ENCODE results near the gene EVI2A.
"Not testable (repeated sequence)": the region's sequence is repeated elsewhere in the genome, so short reads cannot be mapped to it uniquely, and the experiment has no call there.

Gene EVI2A

DNA sequence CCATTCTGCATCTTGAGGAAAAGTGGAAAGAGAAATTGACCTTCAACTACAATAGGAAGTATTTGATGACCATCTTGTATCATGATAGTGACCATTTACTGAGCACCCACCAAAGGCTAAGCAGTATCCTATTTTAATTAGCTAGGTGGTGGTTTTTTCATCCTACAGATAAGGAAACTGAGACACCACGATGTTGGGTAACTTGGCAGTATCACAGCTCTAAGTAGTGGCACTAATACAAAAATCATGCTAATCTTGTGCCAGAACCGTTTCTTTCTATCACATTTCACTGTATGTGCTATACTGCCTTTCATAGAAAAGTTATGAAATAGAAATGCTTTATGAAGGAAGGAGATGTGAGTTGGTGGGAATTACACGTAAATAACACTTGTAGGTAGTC, 9.9 kb downstream of the EVI2A start:
- no peak for DNase-seq

DNA sequence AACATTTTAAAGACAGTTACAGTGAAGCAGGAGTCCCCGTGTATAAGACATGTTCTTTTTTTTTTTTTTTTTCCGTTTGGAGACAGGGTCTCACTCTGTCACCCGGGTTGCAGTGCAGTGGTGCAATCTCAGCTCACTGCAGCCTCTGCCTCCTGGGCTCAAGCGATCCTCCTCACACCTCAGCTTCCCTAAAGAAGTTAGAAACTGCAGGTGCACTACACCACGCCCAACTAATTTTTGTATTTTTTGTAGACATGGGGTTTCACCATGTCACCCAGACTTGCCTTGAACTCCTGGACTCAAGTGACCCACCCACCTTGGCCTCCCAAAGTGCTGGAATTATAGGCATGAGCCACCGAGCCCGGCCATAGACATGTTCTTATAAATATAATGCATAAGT, 10.5 kb downstream of the EVI2A start:
- no peak for DNase-seq

DNA sequence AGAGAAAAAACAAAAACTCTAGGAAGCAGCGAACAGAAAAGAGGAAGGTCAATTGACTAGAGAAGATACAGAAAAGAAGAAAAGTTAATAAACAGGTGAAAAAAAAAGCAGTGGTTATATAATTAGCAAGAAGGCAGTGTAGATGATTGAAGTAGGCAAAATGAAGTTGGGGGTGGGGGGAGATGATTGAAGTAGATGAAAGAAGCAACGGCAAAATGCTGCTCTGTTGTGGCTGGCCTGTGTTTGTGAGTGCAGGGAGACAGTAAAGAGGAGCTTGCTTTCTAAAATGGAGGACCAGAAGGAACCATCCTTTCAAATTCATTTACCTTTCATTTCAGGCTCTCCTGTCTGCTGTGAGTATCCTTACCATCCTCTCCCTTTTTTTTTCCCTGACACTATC, 11.2 kb downstream of the EVI2A start:
- no peak for DNase-seq

DNA sequence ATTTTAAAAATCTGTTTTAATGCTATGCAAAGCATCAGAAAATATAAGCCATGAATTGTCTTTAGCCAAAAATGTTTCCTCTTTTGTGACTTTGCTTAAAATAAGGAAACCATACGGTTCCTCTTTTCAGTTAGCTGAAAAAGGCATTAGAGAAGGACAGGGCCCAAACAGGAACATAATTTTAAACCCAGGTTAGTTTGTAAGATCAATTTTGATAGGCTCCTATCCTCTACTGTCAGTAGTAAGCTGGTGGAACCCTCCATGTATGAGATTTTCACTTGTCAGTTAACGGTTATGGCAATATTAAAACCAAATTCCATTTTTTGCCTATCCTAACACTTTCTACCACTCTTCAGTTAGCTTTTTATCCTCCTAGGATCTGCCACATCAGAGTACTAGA, 11.9 kb downstream of the EVI2A start:
- DNase-seq = no peak

DNA sequence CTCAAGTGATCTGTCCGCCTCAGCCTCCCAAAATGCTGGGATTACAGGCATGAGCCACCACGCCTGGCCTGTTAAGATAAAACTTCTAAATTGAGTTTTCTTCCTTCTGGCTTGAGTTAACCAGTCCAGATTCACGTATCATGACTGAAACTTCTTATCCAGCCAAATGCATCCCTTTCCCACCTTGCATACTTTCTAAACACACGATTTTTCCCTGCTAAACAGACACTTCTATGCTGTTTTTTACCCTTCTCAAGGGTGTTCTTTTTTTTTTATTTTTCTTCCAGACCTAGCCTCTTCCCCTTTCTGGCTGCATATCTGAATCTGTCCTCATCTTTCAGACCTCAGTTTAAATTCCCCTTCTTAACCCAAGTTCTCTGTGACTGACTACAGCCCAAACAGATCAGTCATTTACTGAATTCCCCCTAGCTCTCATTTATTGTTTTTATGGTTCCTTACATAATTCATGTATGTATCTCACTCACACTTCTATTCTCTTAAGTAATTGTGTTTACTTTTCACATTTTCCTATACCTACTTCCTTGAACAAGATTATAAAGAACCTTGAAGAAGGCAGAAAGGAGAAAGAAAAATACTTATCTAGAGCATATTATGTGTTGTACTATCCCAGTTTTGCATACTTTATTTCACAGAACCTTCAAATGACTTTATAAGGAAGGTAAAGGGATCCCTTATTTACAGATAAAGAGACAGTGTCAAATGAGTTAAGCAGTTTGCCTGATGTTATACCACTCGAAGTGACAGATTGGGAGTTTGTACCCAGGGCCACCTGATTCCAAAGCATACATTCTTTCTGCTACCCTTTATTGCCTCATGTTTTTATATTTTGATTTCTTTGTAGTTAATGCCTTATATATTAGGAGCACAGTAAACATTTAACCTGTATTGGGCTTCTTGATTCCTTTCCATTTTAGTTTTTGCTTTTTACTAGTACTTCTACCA, 12.8 kb downstream of the EVI2A start:
- no peak for DNase-seq

DNA sequence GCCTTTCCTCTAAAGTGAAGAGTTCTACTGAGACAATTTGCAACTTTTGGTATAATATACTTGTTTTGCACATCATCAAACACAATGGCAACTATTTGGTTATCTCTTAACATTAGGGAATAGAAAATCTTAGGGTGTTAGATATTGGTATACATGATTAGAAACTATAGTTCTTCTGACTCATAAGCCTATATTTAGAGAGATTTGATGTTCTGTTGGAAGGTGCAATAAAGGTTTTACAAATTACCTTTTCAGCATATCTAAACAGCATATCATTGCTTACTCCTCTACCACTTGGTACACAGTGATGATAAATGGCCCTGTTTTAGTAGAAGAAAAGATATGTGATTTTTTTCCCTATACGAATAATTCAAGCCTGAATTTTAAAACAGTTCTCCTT, 13.8 kb downstream of the EVI2A start:
- DNase-seq = no peak

DNA sequence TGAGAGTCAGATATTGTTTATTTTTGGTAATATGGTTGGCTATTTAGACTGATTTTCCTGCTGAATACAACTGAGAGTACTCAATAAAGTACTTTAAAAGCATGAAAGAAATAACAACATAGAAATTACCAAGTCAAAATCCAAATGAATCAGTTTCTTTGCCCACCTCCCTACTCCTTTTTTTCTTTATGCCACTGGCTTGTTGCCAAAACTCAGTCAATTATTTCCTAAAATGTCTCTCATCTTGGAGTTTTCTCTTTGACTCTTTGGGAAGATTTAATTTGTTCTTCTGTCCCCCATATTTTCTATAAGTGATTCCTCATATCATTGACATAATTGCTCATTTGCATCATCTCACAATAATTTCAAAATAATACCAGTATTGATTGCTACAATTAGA, 21.8 kb downstream of the EVI2A start:
- no peak for DNase-seq

DNA sequence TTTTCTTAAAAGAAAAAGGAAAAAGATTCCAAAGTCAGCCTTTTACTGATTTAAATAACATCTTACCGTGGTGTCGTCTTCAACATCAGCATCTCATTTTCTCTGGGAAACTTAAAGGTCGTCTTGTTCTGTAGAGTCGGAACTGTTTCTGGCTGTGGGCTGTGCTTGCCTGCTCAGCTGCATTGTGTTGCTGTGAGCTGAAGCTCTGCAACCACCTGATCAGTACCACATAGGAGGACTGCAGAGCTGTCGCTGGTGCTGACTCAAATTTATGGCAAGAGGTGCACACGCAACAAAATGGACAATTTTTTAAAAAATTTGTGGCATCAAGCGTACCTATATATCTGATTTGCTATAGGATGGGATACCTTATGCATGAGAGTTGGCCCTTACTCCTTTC, 24.3 kb downstream of the EVI2A start, which contains the start of gene OMG:
OMG (minus strand) TSS at position 150 of the 400 bp plus-strand sequence. CDS start 908 bp downstream, outside the sequence.
- DNase-seq = no peak

DNA sequence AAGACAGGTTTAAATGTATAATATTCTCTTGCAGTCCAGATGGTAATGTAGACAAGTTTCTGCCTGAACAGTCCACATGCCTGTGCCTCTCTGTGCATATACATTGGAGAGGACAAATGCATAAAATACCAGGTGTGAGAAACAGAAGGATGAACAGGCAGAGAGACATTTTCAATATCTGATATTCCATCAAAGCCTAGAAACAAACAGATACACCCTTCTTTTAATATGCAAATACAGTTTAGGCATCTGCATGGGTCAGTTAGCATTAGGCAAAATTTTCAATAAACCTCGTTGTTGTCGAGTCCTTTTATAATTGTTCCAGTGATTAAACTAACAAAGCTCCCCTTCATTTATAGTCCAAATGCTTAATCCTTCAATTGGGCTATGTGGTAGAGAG, 25.3 kb downstream of the EVI2A start:
- no peak for DNase-seq

DNA sequence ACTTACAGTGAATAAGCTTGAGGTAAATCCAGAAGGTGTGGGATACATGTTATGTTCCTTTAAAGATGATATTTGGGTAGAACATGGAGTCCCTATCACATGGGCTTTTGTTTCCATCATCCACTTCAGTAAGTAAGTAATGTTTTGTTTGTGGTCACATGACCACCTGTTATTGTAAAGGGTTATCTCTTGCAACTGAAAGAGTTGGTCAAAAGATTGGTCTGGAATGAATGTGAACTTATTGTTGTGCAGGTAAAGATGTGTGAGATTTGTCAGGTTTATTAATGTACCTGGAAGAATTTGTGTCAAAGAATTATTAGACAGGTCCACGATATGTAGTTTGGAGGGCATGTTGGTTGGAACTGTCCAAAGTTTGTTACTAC, 25.9 kb downstream of the EVI2A start:
- DNase-seq = no peak

DNA sequence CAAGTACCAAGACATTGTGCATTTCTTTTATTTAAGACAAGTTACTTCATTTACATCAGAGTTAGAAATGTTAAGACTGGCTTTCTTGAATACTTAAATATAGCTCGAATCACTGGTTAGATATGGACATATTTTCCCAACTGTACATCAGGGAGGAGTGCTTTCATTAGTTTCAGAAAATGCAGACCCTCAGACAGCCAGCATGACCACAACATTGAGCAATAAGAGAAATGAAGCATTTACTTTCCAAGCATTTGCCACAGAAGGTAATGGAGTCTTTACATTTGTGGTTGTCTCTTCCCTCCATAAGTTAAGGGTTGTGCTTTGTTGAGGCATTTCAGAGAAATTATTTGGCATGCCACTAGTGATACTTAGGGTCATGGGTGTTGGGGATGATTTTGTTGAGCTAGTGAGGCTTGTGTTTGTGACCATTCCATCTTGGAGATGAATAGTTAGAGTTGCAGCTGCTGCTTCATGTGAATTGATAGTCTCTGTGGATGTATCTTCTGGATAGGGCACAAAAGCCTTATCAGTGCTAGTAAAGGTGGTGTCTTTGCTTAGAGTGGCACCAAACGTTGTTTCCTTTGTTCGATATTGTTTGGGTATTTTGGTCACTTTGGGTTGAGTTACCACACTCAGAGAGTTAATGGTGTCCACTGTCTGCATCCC, 26.5 kb downstream of the EVI2A start:
- DNase-seq = no peak

DNA sequence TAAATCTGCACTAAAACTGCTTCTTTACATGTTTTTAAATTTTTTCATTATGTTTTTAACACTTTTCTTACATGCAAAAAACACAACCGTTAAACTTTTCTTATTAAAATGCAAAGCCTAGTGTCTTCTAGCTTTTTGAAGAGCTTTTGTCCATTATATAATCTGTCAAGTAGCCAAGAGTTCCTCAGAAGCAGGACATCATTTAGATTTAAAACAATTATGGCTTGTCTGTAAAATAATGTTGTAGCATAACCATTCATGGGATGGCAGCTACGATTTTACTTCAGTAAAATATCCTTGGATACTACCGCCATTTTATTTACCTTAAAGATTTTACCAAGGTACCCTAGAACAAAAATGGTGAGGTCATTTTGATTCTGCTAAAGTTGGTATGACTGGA, 27.2 kb downstream of the EVI2A start:
- no peak for DNase-seq

DNA sequence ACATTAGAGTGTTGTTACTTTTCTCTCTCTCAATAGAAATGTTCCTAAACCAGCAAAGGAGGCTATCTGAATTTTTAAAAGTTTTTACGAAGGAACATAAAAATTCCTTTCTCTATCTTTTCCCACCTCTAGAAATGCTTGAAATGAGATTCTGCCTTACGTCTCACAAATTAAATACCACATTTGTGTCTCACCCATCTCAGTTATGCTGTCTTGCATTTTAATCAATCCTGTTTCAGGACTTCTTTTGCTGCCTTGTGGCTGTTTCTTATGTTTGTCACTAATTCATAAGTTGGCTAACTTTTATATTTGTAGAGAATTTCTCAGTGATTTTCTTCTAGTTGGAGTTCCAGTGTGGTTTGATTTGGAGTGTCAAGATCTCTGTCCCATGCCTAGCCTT, 27.8 kb downstream of the EVI2A start:
- no peak for DNase-seq

DNA sequence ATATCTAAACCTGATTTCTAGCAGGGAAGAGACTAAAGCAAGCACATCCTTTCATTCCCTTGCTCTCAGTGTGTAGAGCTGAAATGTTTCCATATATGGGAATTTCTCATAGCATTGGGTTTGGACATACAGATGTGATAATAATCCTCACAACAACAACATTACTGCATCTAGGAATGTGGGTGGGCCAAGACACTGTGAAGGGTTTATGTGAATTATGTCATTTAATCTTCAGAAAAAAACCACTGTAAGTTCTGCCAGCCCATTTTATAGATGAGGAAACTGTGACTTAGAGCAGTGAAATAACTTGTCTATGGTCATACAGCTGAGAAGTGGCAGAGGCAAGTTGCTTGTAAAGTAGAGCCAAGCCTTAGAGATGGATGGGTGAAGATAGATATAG, 29.6 kb downstream of the EVI2A start:
- DNase-seq = no peak

DNA sequence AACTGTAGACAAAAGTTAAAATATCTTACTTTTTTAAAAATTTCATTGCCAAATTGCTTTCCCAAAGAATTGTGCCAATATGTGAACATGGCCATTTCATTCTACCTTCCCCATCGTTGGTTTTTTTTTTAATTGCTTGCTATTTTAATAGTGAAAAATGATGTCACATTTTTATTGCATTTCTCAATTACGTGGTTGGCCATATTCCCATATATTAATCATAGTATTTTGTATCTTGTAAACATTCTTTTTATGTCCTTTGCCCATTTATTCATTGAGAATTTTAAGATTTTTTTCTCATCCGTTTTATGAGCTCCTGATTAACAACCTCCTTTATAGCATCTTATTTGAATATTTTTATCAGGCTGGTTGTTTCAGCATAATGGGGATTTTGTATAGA, 31.6 kb downstream of the EVI2A start:
- DNase-seq = no peak

DNA sequence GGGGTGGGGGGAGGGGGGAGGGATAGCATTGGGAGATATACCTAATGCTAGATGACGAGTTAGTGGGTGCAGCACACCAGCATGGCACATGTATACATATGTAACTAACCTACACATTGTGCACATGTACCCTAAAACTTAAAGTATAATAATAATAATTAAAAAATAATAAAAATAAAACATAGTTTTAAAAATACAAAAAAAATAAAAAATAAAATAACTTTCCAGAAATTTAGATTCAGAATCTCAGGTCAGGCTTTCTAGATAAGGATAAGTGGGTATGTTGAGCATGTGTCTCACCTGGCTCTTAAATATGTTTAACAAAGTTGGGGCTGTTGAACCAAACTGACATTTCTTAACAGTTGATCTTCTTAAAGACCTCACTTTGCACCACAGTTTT, 33.5 kb downstream of the EVI2A start:
- DNase-seq = not testable (repeated sequence)

DNA sequence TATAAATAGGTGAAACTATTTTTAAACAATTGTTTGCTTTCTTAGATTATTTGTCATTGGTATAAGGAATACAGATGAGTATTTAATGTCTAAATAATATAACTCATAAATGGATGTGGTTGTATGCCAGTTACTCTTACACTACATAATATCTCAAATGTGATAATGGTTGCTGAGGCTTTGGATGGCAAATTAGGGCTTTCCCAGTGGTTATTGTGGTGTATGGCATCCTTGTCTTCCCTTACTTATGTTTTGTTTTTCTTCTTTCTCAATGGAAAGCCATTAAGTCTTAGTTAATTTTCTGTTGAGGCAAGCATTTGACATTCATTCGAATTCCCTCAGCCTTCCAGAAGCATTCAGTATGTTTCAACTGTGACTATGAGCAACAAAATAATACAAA, 34.8 kb downstream of the EVI2A start:
- no peak for DNase-seq

DNA sequence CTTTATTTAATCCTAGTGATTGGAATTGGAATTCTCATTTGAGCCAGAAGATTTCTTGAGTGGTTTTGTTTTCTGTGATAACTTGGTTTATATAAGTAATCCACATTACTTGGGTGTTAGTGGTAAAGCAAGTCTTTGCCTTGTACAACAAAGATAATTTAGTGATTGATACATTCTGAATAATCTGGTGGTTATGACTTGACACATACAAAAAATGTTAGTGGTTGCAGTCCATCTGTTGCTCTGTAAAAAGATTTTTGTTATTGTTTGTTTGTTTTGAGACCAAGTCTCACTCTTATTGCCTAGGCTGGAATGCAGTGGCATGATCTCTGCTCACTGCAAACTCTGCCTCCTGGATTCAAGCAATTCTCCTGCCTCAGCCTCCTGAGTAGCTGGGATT, 37.6 kb downstream of the EVI2A start:
- no peak for DNase-seq

DNA sequence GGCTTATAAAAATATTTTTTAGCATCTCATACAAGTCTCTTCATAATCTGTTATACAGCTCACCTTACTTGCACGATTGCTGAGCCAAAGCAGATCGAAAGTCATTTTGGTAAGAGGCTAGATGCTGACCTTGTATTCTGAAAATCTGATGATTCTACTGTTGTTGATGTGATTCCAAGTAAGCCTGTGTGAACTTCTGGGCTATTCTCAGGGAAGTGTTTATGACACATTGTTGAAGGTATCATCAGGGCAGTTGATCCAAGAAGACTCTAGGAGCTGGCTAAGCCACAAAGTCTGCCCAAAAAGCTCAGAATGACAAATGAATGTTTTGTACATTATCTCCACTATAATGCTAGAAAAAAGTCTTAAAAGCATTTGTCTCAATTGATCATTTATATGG, 40.4 kb downstream of the EVI2A start:
- no peak for DNase-seq

DNA sequence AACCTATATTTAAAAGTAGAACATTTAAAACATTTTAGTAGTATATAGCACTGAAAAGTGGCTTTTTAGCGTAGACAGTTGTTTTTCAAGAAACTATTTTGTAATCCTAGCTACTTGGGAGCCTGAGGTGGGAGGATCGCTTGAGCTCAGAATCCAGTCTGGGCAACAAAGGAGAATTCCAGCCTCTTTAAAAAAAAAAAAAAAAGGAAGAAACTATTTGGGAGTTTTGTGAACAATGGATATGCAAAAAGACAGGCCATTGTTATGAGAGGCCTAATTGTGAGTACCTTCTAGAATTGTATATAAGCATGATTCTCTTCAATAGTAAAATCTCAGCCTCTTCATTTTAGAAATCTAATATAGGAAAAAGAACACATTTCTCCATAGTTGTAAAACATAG, 42.0 kb downstream of the EVI2A start:
- no peak for DNase-seq

DNA sequence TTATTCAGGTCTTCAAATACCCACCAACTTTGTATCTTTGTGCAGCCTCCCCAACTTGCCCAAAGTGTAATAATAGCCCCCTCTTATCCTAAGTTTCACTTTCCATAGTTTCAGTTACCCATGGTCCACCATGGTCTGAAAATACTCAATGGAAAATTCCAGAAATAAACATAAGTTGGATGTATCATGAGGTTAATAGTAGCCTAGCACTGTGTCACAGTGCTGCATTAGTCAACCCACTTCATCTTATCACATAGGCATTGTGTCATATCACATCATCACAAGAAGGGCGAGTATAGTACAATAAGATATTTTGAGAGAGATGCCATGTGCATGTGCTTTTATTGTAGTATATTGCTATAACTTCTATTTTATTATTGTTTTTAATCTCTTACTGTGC, 46.3 kb downstream of the EVI2A start:
- DNase-seq = no peak

DNA sequence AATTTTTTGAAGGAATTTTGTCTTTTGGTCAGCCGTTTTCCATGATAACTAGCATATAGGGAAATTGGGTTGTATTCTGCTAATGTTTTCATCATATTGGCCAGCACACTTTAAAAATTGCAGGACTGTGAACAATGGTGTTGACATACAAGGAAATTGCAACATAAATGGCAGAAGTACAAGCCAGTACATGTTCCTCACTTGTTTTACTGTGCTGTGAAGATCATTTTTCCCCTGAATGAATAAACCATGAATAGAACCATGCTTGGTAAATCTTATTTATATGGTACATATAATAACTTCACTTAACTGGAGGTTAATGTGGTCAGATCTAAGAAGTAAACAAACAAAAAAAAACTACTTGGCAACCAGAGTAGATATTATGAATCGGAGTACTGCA, 47.2 kb downstream of the EVI2A start:
- no peak for DNase-seq

DNA sequence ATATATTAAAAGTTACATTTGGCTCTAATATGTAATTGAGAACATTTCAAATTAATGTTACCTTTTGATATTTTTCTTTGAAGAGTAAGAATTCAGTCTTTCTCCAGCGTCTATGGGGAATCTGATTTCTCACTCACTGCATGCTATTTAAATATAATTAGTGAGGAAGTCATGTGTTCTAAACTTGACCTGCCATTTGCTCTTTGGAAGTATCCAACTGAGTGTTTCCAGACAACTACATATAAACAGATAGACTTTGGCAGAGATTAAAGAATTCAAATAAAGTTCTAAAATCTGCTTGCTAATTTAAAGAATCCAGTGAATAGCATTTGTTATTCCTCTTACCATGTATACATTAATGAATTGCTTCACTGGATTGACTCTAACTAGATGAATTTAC, 47.9 kb downstream of the EVI2A start:
- no peak for DNase-seq

DNA sequence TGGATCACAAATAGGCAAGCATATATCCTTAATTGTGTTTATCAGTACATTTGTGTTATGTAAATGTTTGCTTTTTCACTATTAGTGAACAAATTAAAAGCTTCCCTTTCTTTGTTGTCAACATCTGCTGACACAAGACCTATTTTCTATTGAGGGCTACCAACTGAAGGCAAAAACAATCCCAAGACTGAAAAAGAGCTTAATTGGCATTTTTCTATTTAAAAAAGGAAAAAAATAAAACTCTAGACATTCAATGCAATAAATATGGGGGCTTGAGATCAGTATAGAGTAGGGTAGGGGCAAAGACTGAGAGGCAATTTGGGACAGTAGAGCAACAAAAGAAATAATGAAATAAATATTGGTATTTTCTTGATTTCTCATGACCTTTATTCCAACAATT, 48.6 kb downstream of the EVI2A start:
- no peak for DNase-seq

Data from right hindlimb (tissue), 1 donor.